Measurements from ENCODE around the gene FOXK1.

Gene FOXK1

GRCh38 chr7:4722308-4722707, 40.2 kb downstream of the FOXK1 start:
- TF ChIP-seq POLR2AphosphoS5 (IDR thresholded peaks at IDR 0.05; ENCODE audit: low read depth) = no peak
- TF ChIP-seq REST (IDR thresholded peaks at IDR 0.05; ENCODE audit: insufficient replicate concordance, low read depth) = no peak
- TF ChIP-seq, protein P1, sequence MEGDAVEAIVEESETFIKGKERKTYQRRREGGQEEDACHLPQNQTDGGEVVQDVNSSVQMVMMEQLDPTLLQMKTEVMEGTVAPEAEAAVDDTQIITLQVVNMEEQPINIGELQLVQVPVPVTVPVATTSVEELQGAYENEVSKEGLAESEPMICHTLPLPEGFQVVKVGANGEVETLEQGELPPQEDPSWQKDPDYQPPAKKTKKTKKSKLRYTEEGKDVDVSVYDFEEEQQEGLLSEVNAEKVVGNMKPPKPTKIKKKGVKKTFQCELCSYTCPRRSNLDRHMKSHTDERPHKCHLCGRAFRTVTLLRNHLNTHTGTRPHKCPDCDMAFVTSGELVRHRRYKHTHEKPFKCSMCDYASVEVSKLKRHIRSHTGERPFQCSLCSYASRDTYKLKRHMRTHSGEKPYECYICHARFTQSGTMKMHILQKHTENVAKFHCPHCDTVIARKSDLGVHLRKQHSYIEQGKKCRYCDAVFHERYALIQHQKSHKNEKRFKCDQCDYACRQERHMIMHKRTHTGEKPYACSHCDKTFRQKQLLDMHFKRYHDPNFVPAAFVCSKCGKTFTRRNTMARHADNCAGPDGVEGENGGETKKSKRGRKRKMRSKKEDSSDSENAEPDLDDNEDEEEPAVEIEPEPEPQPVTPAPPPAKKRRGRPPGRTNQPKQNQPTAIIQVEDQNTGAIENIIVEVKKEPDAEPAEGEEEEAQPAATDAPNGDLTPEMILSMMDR (IDR thresholded peaks at IDR 0.05; ENCODE audit: insufficient read depth, low read length) = no peak
- no peak for TF ChIP-seq SPI1 (IDR thresholded peaks at IDR 0.05; ENCODE audit: borderline replicate concordance, low read depth)
- no peak for TF ChIP-seq GABPA (IDR thresholded peaks at IDR 0.05; ENCODE audit: low read depth)
- Histone ChIP-seq H3K4me3 (replicated peaks; ENCODE audit: insufficient read depth, low read length) (no peak overlapping the region), H3K27me3 (ENCODE audit: insufficient read depth, poor library complexity, severe bottlenecking) (no peaks in the 10 kb centered on the region), H3K27ac (replicated peaks) (no peak overlapping the region)
- DNase-seq (ENCODE audit: low read depth in 1 of 2, low spot score in 1 of 2) = no peak

DNA sequence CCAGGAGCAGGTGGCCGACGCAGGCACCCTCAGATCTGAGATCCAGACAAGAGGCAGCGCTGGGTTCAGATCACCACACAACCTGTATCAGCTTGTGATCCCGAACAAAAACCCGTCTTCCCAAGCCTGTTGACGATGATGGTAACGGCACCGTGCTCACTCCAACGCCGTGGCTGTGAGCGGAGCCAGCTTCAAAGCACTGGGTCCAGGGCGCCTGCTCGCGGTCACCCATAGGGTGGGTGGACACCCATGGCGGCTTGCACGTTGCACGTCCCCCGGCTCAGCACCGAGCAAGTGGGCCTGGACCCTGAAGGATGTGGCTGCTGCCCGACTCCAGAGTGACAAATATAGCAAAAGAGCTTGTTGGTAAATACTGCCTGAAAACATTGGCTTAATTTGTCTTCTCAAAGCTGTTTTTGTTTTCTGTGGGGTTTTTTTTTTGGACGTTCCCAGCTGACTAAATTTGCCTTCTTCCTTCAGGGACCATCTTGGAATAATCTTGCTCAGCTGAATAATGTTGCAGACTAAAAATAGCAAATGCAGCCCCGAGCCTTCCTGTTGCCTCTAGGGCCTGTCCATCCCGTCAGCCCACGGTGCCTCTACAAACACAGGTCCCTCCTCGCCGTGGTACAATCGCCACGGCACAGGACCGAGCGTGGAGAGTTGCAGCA, 41.0 kb downstream of the FOXK1 start:
- no peak for DNase-seq (ENCODE audit: low read depth in 1 of 2, low spot score in 1 of 2)
- no peak overlapping the region for H3K27ac ChIP-seq (replicated peaks)
- H3K4me3 ChIP-seq (replicated peaks; ENCODE audit: insufficient read depth, low read length) = no peak overlapping the region
- TF ChIP-seq, protein P1 (IDR thresholded peaks at IDR 0.05; ENCODE audit: insufficient read depth, low read length) = no peak
- TF ChIP-seq SPI1 (IDR thresholded peaks at IDR 0.05; ENCODE audit: borderline replicate concordance, low read depth) = no peak
- no peak for TF ChIP-seq REST (IDR thresholded peaks at IDR 0.05; ENCODE audit: insufficient replicate concordance, low read depth)
- no peak for TF ChIP-seq POLR2AphosphoS5 (IDR thresholded peaks at IDR 0.05; ENCODE audit: low read depth)
- no peak for TF ChIP-seq GABPA (IDR thresholded peaks at IDR 0.05; ENCODE audit: low read depth)
- H3K27me3 ChIP-seq (ENCODE audit: insufficient read depth, poor library complexity, severe bottlenecking) = no peaks in the 10 kb centered on the region

GRCh38 chr7:4724648-4725013, 42.5 kb downstream of the FOXK1 start:
- no peak for DNase-seq (ENCODE audit: low read depth in 1 of 2, low spot score in 1 of 2)
- H3K27ac ChIP-seq (replicated peaks) = no peak overlapping the region
- TF ChIP-seq SPI1 (IDR thresholded peaks at IDR 0.05; ENCODE audit: borderline replicate concordance, low read depth) (no peak), GABPA (IDR thresholded peaks at IDR 0.05; ENCODE audit: low read depth) (no peak), REST (IDR thresholded peaks at IDR 0.05; ENCODE audit: insufficient replicate concordance, low read depth) (no peak)
- TF ChIP-seq, protein P1 (IDR thresholded peaks at IDR 0.05; ENCODE audit: insufficient read depth, low read length) = no peak
- no peaks in the 10 kb centered on the region for H3K27me3 ChIP-seq (ENCODE audit: insufficient read depth, poor library complexity, severe bottlenecking)
- peak overlapping the region; percentile 39 for H3K4me3 ChIP-seq (replicated peaks; ENCODE audit: insufficient read depth, low read length)
